GOT3 (cell line): ENCODE results near the gene PSMD14.
"Not testable (repeated sequence)": the region's sequence is repeated elsewhere in the genome, so short reads cannot be mapped to it uniquely, and the experiment has no call there.

Experiments
- DNase-seq: peaks from one replicate; lab custom pipeline; 2025; ENCODE audit warnings: mixed read lengths; lab: John Stamatoyannopoulos, UW

PSMD14 gene

DNA sequence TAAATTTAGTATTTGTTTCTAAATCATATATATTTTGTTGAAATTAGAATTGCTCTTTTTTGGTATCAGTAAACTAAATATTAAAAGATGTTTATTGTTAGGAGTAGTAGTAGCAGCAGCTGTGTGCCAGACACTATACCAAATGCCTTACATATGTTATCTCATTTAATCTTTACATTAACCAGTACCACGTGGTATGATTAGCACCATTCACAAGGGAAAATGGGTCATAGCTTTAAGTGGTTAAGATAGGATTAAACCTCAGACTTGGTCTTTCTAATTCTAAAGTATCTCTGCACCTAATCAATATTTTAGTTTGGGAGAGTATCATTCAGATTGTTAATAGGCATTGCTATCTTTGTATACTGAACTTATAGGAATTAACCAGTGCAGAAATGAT is 29.0 kb downstream of the PSMD14 start:
- DNase-seq: no peak

DNA sequence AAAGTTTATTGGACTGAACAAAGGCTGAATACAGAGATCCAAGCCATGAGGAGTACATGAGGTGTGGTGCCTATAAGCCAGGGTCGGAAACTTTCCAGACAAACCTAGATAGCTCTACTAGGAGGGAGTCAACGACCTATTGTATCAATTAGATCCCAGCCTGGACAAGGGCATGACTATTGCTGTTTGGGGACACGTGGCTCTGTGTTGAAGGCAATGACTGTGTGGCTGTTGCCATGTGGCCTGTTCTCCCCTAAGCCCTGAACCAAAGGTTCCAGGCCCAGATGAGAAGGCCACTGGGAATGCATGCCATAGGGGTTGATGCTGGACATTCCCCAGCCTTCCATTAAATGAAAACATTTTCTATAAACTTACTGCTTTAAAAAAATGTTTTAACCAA is 31.3 kb downstream of the PSMD14 start:
- DNase-seq: not testable (repeated sequence)

DNA sequence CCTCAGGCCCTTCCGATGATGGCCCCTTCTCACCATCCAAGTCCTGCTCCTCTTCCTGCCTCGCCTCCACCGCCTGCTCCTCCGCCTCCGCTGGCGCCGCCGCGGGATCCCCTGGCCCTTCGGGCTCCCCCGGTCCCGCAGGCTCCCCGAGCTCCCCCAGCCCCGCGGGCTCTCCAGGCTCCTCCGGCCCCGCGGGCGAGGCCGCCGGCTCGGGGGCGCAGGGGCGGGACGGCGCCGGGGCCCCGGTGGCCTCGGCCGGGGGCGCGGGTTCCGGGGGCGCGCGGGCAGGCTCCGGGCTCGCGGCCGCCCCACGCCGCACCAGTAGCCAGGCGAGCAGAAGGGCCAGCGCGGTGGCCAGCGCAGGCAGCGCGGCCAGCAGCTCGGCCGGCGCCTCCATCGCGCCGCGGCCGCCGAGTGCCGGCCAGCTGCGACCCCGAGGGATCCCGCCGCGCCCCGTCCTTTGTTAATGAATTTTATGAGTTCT is 32.7 kb downstream of the PSMD14 start:
- DNase-seq: not testable (repeated sequence)

DNA sequence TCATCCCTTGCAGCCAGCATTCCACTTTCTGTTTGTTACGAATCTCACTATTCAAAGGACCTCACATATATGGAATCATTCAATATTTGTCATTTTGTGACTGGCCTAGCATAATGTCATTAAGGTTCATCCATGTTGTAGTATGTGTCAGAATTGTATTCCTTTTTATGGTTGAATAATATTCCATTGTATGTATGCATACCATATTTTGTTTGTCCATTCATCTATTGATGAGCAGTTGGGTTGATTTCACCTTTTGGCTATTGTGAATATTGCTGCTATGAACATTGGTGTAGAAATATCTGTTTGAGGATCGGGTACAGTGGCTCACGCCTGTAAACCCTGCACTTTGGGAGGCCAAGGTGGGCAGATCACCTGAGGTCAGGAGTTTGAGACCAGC is 35.0 kb downstream of the PSMD14 start:
- no peak for DNase-seq

DNA sequence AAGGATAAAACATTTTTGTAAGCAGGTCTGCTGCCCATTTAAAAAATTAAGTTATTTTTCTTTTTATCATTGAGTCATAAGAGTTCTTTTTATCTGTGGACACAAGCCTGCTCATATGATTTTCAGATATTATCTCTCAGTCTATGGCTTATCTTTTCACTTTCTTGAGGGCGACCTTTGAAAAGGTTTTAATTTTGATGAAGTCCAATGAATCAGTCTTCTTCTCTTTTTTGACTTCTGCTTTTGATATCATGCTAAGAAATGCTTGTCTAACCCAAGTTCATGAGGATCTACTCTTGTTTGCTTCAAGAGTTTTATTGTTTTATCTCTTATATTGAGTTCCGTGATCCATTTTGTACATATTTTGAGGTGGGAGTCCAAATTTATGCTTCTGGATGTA is 36.5 kb downstream of the PSMD14 start:
- DNase-seq: no peak

DNA sequence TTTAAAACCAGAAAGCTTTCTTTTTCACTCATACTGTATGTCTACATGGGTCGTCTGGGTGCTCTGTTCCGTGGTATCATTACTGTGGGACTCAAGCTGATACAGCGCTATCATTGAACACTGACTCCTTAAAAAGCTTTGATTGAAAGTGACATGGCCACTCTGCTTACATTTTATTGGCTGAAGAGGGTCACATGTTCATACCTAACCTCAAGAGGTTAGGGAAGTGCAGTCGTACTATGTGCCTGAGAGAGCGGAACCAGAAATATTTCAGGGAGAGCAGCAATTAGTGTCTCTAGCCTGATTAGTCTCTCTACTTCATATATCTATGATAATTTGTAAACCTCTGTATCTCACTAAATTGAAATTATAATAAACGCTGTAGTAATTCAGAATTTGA is 43.5 kb downstream of the PSMD14 start:
- no peak for DNase-seq

DNA sequence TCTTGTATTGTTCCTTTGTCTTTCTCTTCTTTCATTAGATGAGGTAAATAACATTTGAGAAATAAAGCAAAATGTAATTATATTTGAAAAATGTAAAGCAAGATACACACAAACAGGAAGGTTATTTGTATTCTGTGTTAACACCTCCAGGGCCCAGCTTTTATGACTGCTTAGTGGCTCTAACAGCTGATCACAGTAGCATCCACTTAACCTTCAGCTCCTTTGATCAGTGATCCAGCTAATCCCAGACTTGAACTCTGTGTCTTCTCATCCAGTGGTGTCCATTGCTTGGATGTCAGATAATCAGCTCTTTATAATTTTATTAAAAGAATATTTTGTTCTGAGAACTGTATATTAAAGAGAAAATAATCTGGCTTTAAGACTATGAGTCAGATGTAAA is 44.5 kb downstream of the PSMD14 start:
- DNase-seq: no peak

DNA sequence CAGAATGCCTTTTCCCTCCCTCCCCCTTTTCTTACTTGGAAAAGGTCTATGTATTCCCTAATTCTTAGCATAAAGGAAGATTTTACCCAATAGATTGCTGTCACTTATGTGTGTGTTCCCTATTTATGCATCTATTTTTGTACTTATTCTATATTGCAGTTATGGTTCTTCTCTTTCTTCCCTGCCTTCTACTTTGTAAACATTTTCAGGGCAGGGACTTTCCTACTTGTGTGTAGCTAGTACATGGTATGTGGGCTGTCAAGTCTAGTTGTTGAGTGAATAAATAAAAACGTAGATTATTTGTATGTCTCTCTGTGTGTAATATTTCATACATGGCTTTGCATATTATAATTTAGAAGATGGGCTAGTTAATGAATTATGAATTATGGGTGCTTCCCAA is 45.3 kb downstream of the PSMD14 start:
- DNase-seq: no peak

DNA sequence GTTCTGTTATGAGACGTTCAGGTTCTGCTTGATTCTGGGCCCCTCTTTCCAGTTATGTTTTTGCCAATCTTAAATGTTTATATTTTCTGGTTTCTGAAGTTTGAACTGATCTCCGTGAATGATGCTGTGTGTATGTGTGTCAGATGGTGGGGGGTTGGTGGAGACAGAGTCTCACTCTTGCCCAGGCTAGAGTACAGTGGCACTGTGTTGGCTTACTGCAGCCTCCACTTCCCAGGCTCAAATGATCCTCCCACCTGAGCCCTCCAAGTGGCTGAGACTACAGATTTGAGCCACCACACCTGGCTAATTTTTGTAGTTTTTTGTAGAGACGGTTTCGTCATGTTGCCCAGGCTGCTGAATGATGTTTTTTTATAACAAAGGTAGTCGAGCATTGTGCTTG is 45.9 kb downstream of the PSMD14 start:
- no peak for DNase-seq

DNA sequence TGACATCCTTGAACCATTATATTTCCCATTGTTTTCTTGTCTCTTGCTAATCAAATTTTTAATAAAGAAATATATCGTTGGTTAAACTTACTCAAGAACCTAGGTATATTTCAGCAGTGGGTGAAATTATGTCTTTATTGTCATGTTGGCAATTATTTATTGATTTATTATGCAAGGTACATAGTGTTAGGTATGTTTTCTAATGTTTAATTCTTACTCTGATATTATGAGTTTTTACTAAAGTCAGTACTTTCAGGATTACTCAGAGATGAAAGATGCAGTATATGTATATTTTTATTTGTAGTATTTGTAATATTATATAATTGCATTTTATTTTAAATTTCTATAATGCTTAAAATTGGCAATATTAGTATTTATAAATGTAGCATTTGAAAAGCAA is 46.9 kb downstream of the PSMD14 start:
- DNase-seq: no peak

DNA sequence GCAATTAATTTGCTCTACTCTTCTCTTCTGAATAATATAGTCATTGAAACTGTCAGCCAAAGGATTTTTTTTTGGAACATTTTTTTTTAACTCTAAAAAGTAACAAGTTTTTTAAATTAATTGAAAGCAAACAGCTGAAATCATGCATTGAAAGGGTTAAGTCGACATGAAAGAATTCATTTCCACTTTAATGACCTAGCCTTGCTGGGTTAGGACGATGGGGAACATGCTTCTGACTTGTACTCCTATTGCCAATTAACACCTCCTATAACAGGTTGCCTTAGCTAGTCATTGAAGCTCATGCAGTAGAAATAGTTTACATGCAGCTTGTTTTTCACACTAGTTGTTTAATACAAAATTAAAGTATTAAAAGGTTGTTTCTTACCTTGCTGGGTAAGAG is 47.8 kb downstream of the PSMD14 start:
- DNase-seq: no peak

DNA sequence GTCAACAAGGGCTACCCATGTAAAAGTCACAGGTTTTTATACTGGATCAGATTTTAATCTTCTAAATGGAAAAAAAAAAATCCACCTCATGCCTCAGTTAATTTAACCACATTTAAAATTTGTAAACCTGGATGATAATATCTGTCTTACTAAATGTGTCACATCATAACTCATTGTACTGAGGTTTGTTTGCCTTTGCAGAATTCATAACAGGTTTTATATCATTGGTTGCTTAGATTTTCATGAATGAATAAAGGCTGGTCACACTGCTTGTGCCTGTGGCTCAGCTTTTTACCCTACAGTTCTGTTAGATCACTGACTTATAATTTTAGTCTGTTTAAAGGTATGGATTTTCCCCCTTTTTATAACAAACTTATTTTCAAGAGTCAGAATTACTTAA is 48.9 kb downstream of the PSMD14 start:
- DNase-seq: no peak

DNA sequence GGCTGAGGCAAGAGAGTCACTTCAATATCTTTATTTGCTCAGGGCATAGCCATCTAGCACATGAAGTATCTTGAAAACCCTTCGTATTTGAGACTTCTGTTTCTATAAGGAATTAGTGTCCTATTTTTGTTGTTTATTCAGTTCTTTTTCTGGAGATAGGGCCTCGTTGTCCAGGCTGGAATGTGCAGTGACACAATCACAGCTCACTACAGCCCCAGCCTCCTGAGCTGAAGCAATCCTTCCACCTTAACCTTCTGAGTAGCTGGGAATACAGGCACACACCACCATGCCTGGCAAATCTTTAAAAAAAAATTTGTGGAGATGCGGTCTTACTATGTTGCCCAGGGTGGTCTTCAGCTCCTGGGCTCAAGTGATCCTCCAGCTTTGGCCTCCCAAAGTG is 50.6 kb downstream of the PSMD14 start:
- no peak for DNase-seq

DNA sequence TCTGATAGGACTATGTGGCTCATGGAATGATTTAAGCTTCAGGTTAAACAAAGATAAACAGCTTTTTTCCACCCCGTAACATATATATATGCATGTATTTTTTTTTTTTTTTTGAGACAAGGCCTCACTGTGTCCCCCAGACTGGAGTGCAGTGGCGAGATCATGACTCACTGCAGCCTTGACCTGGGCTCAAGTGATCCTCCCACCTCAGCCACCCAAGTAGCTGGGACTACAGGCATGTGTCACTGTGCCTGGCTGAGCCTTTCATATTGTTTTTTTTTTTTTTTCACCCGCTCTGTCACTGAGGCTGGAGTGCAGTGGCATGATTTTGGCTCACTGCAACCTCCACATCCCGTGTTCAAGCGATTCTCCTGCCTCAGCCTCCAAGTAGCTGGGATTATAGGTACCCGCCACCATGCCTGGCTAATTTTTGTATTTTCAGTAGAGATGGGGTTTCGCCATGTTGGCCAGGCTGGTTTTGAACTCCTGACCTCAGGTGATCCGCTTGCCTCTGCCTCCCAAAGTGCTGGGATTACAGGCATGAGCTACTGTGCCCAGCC is 52.0 kb downstream of the PSMD14 start:
- DNase-seq: not testable (repeated sequence)

DNA sequence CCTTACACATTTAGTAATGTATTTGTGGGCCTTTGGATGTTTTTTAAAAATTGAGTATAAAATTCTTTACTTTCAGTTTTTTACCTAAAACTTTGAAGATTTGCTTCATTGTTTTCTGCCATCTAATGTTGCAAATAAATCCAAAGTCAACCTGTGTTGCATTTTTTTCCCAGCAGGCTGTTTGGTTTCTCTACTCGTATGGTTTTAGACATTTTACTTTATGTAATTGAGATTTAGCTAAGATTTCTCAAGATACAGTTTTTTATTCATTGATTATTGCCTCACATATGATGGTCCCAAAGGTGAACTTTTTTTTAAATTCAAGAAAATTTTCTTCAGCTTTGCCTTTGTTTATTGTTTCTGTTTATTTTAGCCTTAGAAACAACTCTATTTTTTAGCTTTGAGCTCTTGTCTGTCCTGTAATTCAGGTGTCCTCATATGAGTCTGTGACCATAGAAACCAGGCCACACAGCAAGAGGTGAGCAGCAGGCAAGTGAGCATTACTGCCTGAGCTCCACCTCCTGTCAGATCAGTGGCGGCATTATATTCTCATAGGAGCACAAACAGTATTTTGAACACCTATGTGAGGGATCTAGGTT is 54.4 kb downstream of the PSMD14 start:
- DNase-seq: no peak

DNA sequence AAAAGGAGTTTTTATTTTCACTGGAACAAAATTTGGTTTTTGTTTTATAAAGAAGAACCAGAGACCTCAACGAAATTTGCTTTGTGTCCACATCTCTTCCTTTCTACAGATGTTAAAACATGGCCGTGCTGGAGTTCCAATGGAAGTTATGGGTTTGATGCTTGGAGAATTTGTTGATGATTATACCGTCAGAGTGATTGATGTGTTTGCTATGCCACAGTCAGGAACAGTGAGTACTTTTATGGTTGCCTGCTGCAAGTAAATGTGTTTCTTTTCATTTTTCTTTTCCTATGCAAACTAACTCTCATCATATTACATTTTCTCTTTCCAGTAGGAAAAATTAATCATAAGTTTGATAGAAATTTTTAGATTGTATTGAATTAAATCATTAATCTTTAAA is 59.5 kb downstream of the PSMD14 start:
- DNase-seq: no peak

DNA sequence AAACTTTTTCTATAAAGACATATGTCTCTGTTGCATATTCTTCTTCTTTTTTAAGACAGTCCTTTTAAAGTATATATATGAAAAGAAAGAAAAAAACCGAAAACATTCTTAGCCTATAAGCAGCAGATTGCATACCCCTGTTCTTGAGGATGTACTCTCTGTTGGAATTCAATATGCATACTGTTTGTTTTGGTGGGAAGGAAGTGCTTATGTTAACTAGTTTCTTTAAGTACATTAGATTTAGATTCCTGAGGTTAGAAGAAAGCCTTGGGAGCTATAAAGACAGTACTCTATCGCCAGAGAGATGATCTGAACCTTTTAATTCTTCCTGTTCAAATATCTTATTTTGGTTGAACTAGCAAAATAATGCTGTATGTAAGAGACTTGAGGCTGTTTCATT is 61.1 kb downstream of the PSMD14 start:
- no peak for DNase-seq

DNA sequence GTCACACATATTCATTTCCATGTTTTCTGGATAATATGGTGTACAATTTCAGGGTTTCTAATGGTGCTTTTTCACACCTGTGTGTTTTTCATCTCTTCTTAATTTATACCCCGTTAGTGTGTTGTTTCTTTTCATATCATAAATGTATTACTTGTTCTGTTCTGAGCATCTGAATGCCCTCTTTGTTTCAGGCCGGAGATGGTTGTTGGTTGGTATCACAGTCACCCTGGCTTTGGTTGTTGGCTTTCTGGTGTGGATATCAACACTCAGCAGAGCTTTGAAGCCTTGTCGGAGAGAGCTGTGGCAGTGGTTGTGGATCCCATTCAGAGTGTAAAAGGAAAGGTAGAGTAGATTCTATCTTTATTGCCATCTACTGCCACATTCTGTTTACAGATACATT is 62.8 kb downstream of the PSMD14 start:
- no peak for DNase-seq

DNA sequence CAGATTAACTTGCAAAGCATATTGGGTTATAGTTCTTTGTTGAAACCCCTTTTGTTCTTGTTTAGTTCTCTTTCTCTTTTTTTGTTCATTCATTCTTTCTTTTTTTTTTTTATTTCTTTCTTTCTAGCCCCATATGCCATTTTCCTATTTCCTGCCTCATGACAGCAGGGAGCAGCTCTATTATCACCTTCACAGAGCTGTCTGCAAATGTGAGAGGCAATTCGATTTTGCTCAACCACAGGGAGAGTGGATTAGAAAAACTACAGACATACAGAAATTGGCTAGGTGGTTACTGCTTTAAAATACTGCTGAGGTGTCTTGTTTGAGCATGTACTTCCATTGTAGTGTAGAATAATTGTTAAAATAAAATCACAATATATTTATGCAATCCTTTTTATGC is 63.6 kb downstream of the PSMD14 start:
- no peak for DNase-seq

DNA sequence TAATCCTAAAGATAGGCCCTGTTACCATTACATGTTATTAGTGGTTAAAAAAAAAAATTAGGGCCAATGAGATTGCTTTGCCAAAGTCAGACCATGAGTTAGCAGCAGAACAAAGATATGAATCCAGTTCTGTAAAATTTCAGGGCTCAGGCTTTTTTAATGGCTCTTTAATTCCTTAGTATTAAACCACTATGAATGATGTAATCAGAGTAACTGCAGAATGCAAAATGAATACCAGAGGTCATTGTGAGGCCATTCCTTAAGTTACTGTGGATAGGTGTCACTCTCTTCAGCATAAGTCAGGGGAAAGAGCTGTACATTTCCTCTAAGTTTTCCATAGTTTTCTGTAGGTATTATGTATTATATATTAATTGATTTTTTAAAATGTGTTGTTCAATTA is 65.7 kb downstream of the PSMD14 start:
- no peak for DNase-seq

DNA sequence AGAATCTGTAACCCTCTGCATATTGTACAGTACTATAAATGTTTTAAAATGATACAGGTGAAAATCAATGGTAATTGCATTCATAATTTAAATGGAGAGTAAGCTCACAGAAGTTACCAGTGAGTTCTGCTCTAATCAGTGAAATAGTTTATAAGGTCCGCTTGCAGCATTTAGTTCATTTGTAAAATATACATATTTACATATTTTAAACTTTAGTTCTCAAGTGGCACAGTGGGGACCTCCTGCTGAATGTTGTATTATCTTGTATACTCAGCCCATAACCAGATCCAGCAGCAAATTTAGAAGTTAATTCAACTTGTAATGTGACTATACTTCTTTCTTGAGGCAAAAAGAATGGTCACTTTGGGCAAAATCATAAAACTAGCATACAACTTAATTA is 66.2 kb downstream of the PSMD14 start:
- DNase-seq: no peak

DNA sequence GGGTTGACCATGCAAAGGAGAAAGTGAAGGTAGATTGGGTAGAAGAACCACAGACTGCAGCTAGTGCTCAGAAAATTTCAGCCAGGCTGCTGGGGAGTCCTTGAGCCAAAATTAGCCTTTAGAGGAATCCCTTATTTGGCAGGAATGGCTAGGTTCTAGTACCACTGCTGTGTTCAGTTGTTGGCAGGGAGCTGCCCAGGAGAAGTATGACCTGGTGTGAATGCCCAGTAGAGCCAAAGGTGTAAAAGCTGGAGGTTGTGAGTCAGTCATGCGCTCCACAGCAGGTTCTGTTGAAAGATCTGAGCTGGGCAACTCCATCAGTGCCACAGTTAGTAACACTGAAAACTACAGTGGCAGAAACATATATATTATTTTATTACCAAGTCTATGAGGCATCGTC is 71.5 kb downstream of the PSMD14 start:
- no peak for DNase-seq

DNA sequence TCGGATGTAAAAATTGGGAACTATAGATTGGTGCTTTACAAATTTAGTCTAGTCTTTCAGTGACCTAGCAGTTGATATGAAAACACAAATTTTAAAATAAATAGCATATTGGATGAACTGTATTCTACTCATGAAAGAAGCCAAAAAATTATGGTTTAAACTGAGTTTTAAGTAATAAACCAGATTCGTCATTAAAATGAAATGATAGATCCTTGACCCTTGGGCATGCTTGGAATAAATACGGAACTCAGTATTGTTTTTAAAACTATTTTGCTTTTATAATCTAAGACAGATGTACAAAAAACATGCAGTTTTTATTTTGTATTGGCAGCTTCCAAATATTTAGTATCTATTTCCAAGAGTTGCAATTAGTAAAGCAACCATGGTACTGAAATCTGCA is 73.3 kb downstream of the PSMD14 start:
- DNase-seq: no peak

DNA sequence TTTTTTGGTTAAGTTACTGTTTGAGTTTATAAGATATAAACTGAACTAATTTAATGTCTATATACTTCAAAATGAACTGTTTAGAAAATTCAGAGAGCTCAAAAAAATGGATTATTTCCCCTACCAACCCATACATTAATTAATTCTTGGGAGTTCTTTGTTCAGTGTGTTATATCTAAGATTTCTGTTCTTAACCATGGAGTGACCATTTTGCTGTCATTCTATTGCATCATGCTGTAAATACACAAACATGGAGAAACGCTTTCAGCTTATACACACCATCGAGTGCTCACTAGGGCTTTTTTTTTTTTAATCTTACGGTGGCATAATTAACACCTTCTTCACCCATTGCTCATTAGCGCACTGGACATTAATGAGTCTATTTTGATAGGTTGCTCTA is 74.5 kb downstream of the PSMD14 start:
- DNase-seq: no peak
